HG02642 (cell line): ENCODE results near the gene DOCK10.

Source experiments
- ATAC-seq: cut with Tn5 transposase; IDR thresholded peaks from one replicate; pipeline ENCODE4 v1.9.1; 2021; ENCODE audit warnings: mild to moderate bottlenecking; ENCODE audit not compliant: unreplicated experiment, poor library complexity

The DOCK10 gene

GRCh38 chr2:224747765-224748164, 294.5 kb downstream of the DOCK10 start:
- ATAC-seq: no peak

- no peak for ATAC-seq
These were observed 306.0 kb downstream of the DOCK10 start for GRCh38 chr2:224736227-224736626.

GRCh38 chr2:224734949-224735348, 307.3 kb downstream of the DOCK10 start:
- ATAC-seq: no peak

GRCh38 chr2:224731665-224732064, 310.6 kb downstream of the DOCK10 start:
- ATAC-seq: no peak

GRCh38 chr2:224729435-224729834, 312.8 kb downstream of the DOCK10 start:
- ATAC-seq: no peak

GRCh38 chr2:224724331-224724730, 317.9 kb downstream of the DOCK10 start:
- ATAC-seq: no peak

- ATAC-seq: no peak
These were observed 318.6 kb downstream of the DOCK10 start for GRCh38 chr2:224723586-224724217.

- no peak for ATAC-seq
These were observed 319.5 kb downstream of the DOCK10 start for GRCh38 chr2:224722770-224723169.

GRCh38 chr2:224722250-224722649, 320.0 kb downstream of the DOCK10 start:
- no peak for ATAC-seq

GRCh38 chr2:224716921-224717320, 325.3 kb downstream of the DOCK10 start:
- ATAC-seq: no peak

- ATAC-seq: no peak
These were observed 326.1 kb downstream of the DOCK10 start, which contains the start of gene CCDC195 for GRCh38 chr2:224716201-224716600. CCDC195 (minus strand) TSS chr2:224716365; CDS start chr2:224716365, 0 bp downstream.
